SKM-1 (cell line): ENCODE data around the gene FOXP1.

Source experiments
- DNase-seq: peaks from one replicate; lab custom pipeline; 2025; ENCODE audit not compliant: unreplicated experiment; lab: John Stamatoyannopoulos, UW

FOXP1 gene

DNA sequence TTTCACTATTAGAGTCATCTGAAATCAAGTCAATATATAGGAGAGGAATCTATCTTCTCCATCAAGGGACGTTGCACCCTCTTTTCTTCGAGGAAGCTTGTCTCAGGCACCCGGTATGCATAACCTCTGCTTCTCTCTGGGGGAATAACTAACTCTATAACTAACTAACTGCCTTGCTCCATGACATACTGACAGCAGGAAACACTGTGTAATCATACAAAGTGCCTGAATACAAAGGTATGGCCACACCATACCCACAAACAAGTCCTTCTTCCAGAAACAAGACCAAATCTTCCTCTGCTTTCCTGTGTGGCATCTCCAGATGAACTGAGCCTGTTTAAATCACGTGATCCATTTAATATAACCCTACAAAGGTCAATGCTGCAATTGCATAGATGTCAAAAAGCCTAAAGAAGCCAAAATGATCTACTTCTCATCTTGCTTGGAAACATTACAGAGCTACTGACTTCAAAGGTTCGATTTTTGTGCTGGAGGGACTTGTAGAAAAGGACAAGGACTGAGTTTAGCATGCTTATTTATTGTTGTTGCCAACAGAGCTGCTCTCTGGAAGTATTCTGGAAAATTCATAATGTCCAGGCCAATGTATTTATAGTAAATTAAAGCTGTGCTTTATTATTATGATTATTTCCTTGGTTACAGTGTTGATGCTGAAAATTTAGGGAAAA lies 380.5 kb downstream of the FOXP1 start:
- DNase-seq, result no peak

GRCh38 chr3:71201939-71202338 lies 381.6 kb downstream of the FOXP1 start:
- DNase-seq, result no peak

GRCh38 chr3:71197841-71198565 lies 385.5 kb downstream of the FOXP1 start:
- DNase-seq, result no peak

DNA sequence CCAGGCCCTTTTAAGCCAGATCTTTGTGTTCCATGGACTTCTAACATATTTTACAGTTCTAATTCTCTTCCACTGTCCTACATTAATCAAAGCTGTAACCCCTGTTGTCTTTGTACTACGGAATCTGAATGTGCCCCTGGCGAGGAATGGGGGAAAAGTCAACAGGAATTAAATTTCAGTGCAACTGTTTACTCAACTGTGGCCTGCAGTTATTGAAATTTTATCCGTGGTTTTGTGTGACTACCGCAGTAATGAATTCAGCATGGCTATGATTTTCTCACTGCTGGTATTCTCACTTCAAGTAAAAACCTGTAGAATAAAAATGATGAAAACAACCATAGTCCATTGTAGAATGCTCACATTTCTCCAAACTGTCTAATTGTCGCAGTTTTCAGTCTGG lies 388.0 kb downstream of the FOXP1 start:
- DNase-seq, result no peak

- DNase-seq, result no peak
Measured at GRCh38 chr3:71194785-71195184, 388.7 kb downstream of the FOXP1 start.

GRCh38 chr3:71191031-71191482 lies 392.5 kb downstream of the FOXP1 start:
- DNase-seq, result no peak

DNA sequence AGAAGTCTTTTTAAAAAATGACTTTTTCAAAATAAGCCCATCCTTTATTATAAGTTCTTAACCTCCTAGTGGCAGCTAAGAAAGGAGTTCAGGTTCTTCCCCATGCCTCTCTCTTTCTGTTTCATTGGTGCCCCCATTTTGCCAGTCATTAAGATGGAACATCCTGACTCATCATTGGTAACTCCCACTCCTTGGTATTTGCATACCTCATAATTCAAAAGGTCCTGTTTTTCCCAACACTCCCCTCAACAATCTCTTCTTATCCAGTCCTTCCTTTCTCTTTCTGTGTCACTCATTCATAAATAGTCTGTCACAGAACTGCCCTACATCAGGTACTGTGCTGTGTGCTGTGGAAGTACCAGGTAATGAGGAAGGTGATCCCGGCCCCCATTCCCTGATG lies 394.0 kb downstream of the FOXP1 start:
- DNase-seq, result no peak

DNA sequence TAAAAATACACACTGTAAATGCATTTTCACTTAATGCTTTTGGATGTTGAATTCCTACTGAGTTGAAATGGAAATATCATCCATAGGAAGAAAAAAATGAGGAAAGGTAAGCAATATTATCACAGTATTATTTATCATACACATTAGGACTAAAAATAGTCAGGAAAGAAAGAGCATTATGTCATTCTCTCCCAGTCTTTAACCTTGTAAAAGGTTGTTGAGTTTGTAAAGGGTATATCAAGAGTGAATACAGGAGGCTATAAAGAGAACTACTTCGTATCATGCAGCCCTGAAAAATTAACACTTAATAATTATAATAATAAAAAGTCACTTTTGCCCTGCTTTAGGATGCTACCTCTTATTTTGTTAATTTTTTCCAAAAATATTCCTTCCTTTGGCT lies 395.8 kb downstream of the FOXP1 start:
- DNase-seq, result no peak

GRCh38 chr3:71186801-71187200 lies 396.7 kb downstream of the FOXP1 start:
- no peak for DNase-seq

GRCh38 chr3:71185733-71186455 lies 397.6 kb downstream of the FOXP1 start:
- no peak for DNase-seq

GRCh38 chr3:71184252-71184651 lies 399.3 kb downstream of the FOXP1 start:
- no peak for DNase-seq

DNA sequence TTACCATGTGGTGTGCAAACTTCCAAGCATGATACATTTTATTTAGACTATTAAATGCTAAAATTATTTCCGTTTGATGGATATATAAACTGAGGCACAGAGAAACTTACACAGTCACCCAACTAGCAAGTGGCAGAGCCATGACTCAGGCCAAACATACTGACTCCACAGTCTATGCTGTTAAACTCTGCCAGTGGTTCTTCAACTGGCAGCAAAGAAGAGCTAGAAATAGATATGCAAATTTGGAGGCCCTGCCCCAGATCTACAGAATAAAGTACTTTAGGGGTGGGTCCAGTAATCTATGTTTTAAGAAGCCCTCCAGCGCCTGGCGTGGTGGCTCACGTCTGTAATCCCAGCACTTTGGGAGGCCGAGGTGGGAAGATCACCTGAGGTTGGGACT lies 400.0 kb downstream of the FOXP1 start:
- no peak for DNase-seq

- DNase-seq, result no peak
Measured at GRCh38 chr3:71180524-71180923, 403.0 kb downstream of the FOXP1 start.

DNA sequence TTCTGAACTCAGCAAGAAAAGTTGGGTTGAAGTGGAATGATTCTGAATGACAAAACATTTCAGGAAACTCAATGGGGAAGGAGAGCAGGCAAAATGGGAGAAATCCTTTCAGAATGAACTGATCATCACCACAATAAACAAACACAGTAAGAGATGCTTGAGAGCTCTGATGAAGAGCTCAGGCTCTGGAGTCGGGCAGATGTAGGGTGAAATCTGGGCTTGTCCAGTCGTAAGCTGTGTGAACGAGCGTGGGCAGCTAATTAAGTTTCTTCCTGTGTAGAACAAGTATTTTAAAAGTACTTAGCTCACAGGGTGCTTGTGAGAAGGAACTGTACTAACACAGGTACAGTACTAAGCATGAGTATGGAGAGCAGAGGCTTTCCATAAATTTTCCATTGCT lies 406.2 kb downstream of the FOXP1 start:
- no peak for DNase-seq

DNA sequence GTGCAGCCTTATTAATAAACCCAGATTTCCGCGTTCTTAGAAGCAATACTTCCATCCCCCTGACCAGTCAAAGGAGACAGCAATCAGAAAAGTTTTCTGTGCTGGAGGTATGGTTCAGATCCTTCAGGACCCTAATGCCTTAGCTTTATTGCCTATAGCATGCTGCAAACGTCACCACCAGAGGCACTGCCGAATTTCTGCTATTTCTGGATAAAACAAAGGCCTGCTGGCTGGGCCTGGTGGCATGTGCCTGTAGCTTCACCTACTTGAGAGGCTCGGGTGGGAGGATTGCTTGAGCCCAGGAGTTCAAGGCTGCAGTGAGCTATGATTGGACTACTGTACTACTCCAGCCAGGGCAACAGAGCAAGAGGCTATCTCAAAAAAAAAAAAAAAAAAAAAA lies 407.2 kb downstream of the FOXP1 start:
- no peak for DNase-seq

DNA sequence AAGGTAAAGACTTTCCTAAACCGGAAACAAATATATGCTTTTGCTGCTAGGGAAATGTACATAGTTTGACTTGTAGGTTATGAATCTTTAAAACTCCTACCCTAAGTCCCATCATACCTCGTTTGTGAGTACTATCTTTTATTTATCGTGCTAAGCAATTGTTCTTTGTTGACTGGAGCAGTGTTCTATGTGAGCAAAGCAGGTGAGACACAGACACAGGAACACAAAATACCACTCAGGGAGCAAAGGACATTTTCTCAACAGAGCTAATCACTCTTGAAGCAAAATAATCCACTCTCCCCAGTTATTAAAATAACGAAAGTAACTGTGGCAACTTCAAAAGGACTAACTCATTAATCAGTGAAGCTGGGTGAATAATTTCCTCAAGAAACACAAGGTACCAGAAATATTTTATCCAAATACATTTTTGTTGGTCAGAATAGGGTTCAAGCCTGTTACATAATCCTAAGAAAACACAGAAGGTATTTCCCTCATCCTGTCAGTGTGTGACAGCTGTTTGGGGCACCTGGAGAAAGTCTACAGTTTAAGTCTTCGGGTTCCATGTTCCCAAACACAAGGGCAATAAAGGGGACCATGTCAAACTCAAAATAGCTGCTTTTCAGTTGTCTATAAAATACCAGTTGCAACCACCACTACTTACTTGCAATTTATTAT lies 407.7 kb downstream of the FOXP1 start:
- DNase-seq, result no peak

- DNase-seq, result no peak
Measured at GRCh38 chr3:71172951-71173350, 410.6 kb downstream of the FOXP1 start.

GRCh38 chr3:71172189-71172588 lies 411.3 kb downstream of the FOXP1 start:
- DNase-seq, result no peak

- DNase-seq, result no peak
Measured at GRCh38 chr3:71171247-71171646, 412.3 kb downstream of the FOXP1 start.

DNA sequence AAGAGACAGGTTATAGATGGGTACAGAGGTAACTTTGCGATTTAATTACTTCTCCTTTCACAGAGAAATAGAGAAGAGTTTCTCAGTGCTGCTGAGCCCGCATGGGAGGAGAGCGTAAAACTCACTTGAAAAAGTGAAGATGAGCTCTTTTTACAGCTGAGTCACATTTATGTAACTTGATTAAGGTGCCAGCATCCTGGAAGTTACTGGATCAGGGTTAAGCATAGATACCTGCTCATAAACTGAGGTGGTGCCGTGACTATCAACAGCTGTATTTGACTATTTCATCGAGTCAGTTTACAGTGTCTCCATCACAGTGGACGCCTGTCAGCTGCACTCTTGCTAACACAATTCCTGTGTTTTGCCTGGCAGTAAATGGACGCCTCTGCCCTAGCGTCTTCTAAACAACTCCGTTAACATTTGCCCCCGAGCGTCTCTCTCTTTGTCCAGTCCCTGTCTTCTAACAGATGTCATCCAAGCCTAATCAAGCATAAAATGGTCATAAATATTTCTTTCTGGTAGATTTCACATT lies 414.6 kb downstream of the FOXP1 start:
- no peak for DNase-seq

DNA sequence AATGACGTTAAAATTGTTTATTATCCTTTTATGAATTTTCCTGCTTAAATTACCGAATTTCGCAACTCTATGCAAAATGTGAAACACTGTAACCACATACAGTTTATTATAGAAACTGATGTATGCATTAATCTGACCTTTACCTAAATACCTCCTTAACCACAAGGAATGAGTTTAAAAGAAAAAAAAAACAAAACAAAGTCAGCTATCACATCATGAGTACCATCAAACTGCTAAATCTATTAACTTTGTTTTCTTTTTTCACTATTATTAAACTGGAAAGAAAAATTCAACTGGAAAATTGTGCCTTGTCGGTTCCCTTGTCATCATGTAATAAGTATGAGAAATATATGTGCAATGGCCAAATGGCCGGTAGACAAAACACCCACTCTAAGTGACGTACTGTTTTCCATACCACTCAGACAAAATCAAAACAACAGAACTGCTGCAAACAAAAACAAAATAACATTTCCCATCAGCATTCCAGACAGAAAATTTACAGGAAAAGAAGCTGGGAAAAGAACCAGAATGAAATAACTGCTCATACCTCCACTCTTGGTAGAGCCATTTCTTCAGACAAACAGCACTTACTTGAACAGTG lies 415.3 kb downstream of the FOXP1 start:
- DNase-seq, result no peak
